Activated CD8-positive, alpha-beta memory T cell treated with anti-CD3 and anti-CD28 coated beads for 4 hours (primary cell): Measurements from ENCODE around the gene GAS7.

Experiments
- DNase-seq, 2 donors: peaks; one replicate each; pipeline ENCODE4 v3.0.0-alpha.2; 2020; ENCODE audit warnings: low read depth in 2 of 2

GAS7 gene

GRCh38 chr17:9890124-9890523 is 308.3 kb downstream of the GAS7 start:
- DNase-seq: no peak

DNA sequence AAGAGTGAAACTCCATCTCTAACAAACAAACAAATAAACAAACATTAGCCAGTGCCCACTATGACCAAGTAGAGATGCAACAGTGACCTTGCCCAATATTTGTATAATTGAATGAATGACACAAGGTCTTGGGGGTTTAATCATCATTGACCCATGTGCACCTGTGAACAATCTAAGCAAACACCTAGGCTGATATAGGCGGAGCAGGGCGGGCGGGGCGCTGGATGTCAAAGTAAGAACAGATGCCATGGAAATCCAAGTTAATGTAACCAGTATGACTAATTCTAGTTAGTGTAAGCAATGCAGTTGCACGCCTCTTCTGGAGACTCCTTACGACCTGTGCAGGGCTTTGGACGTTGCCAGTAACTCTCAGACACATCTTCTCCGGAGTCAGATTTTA is 310.9 kb downstream of the GAS7 start:
- DNase-seq: no peak

- DNase-seq: no peak
Observed at GRCh38 chr17:9886141-9886930, 312.1 kb downstream of the GAS7 start.

GRCh38 chr17:9883451-9883850 is 315.0 kb downstream of the GAS7 start:
- no peak for DNase-seq

- no peak for DNase-seq
Observed at GRCh38 chr17:9880582-9880999, 317.8 kb downstream of the GAS7 start.

- no peak for DNase-seq
Observed at GRCh38 chr17:9878786-9879525, 319.4 kb downstream of the GAS7 start.

DNA sequence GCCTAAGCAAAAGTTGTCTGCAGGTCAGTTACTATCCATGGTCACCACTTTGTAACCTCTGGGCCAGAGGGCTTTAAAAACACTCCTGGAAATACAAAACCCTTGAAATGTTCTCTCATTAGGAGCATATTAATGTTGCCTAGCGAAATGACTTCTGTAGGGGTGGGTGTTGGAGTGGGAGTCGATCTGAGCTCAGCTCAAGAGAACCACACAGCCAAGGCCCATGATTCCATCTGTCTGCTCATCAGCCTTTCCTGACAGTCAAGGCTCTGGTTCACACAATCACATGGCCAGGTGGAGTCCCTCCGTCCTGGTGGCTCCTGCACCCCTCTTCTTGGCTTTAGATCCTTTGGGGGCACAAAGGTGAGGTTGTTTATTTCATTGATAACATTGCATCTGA is 320.1 kb downstream of the GAS7 start:
- no peak for DNase-seq

- no peak for DNase-seq
Observed at GRCh38 chr17:9875441-9875840, 323.0 kb downstream of the GAS7 start.

GRCh38 chr17:9874722-9875121 is 323.7 kb downstream of the GAS7 start:
- no peak for DNase-seq

DNA sequence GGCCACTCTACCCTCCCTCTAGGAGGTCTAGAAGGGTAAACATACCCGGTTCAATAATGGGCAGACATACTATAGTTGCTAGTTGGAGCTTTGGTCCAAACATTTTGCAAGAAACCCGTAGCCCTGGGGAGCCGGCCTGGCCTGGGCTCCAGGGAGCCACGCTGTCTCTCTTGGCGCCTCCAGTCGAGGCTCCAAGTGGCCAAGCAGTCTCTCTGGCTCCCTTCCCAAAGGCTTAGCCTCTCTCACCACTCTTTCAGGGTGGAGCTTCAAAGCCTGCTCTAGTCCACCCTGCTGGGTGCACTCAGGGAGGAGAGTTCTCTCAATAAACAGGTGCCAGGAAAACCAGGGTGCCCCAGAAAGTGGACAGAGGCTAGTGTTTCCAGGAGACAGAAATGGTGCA is 325.6 kb downstream of the GAS7 start:
- no peak for DNase-seq

GRCh38 chr17:9868552-9868951 is 329.9 kb downstream of the GAS7 start:
- DNase-seq: no peak

- no peak for DNase-seq
Observed at GRCh38 chr17:9865586-9865985, 332.8 kb downstream of the GAS7 start.

- no peak for DNase-seq
Observed at GRCh38 chr17:9862949-9863348, 335.5 kb downstream of the GAS7 start.

- no peak for DNase-seq
Observed at GRCh38 chr17:9862220-9862619, 336.2 kb downstream of the GAS7 start.

- DNase-seq: no peak
Observed at GRCh38 chr17:9860851-9861250, 337.6 kb downstream of the GAS7 start.
